NCI-H187 treated with DMSO at 0.1 percent for 48 hours (cell line): ENCODE results near the gene SHROOM3.
"Not testable (repeated sequence)": the region's sequence is repeated elsewhere in the genome, so short reads cannot be mapped to it uniquely, and the experiment has no call there.

Source experiments
- DNase-seq: peaks from one replicate; lab custom pipeline; 2025; lab: John Stamatoyannopoulos, UW

The SHROOM3 gene

GRCh38 chr4:76697129-76697803 lies 262.2 kb downstream of the SHROOM3 start:
- no peak for DNase-seq

GRCh38 chr4:76698141-76698540 lies 263.1 kb downstream of the SHROOM3 start:
- no peak for DNase-seq

GRCh38 chr4:76699751-76700310 lies 264.8 kb downstream of the SHROOM3 start:
- no peak for DNase-seq

- no peak for DNase-seq
These were observed 267.6 kb downstream of the SHROOM3 start for GRCh38 chr4:76702440-76703122.

GRCh38 chr4:76703123-76703490 lies 268.1 kb downstream of the SHROOM3 start:
- no peak for DNase-seq

GRCh38 chr4:76703676-76704075 lies 268.6 kb downstream of the SHROOM3 start:
- DNase-seq, result no peak

GRCh38 chr4:76704133-76704881 lies 269.3 kb downstream of the SHROOM3 start:
- DNase-seq, result no peak

- DNase-seq, result no peak
These were observed 270.4 kb downstream of the SHROOM3 start for GRCh38 chr4:76705472-76705871.

GRCh38 chr4:76706581-76706980 lies 271.6 kb downstream of the SHROOM3 start:
- DNase-seq, result no peak

GRCh38 chr4:76708971-76709771 lies 274.1 kb downstream of the SHROOM3 start:
- DNase-seq, result no peak

GRCh38 chr4:76709772-76710090 lies 274.7 kb downstream of the SHROOM3 start:
- no peak for DNase-seq

- no peak for DNase-seq
These were observed 277.5 kb downstream of the SHROOM3 start for GRCh38 chr4:76712564-76712963.

GRCh38 chr4:76714226-76714625 lies 279.2 kb downstream of the SHROOM3 start:
- no peak for DNase-seq

- DNase-seq, result no peak
These were observed 281.0 kb downstream of the SHROOM3 start for GRCh38 chr4:76716020-76716419.

GRCh38 chr4:76716658-76717057 lies 281.6 kb downstream of the SHROOM3 start:
- DNase-seq, result no peak

GRCh38 chr4:76717431-76717830 lies 282.4 kb downstream of the SHROOM3 start:
- no peak for DNase-seq

- no peak for DNase-seq
These were observed 283.0 kb downstream of the SHROOM3 start for GRCh38 chr4:76718021-76718420.

- no peak for DNase-seq
These were observed 283.8 kb downstream of the SHROOM3 start for GRCh38 chr4:76718831-76719230.

- no peak for DNase-seq
These were observed 285.1 kb downstream of the SHROOM3 start for GRCh38 chr4:76720121-76720520.

GRCh38 chr4:76722146-76722545 lies 287.1 kb downstream of the SHROOM3 start:
- not testable (repeated sequence) for DNase-seq

GRCh38 chr4:76722838-76723237 lies 287.8 kb downstream of the SHROOM3 start:
- DNase-seq, result no peak

GRCh38 chr4:76723373-76723772 lies 288.3 kb downstream of the SHROOM3 start:
- DNase-seq, result no peak
